Left ventricle myocardium inferior (tissue), 1 donor: Measurements from ENCODE around the gene ST8SIA2. TPM values are rescaled to one million over a fixed set of nuclear protein-coding genes. Genes with fewer than 3 reads are reported as not detected.

Source experiments
- DNase-seq: peaks from one replicate; pipeline ENCODE4 v3.0.0-alpha.2; 2020
- H3K27ac ChIP-seq: fragments of 200-600 bp; replicated peaks from 2 replicates; pipeline ENCODE4 v1.8.0; 2021
- H3K27me3 ChIP-seq: fragments of 200-600 bp; 2 replicates; pipeline ENCODE4 v1.8.0; 2021; ENCODE audit warnings: low read depth
- H3K36me3 ChIP-seq: fragments of 200-600 bp; 2 replicates; pipeline ENCODE4 v1.8.0; 2021
- H3K4me1 ChIP-seq: fragments of 200-600 bp; 2 replicates; pipeline ENCODE4 v1.8.0; 2021
- H3K4me3 ChIP-seq: fragments of 200-600 bp; 2 replicates; pipeline ENCODE4 v1.8.0; 2021; ENCODE audit warnings: mild to moderate bottlenecking, moderate library complexity
- H3K9me3 ChIP-seq: fragments of 200-600 bp; replicated peaks from 2 replicates; pipeline ENCODE4 v1.8.0; 2021
- intact Hi-C: fragments of 100-400 bp; cut with micrococcal nuclease; formaldehyde crosslinking; loops from one replicate; pipeline ENCODE4 v1.11.0; 2022
- total RNA-seq: library from RNA; stranded (reverse); fragmentation: NEBNext Ultra II Directional; extraction: Animal tissue kit (Norgen Biotek cat#: 25700); gene quantifications from one replicate; pipeline ENCODE4 v1.2.1, GENCODE V29; 2021
- TF ChIP-seq, protein P1 (sequence below): fragments of 200-600 bp; IDR thresholded peaks from 2 replicates; pipeline ENCODE4 v1.8.0; 2021; ENCODE audit warnings: antibody characterized with exemption, mild to moderate bottlenecking, borderline replicate concordance
- donor health status: DM: no; HTN: yes; CAD: no; lungs with severe emphysema.

Gene ST8SIA2
- total RNA-seq, 1 donor from 2014 or later = 3.6 TPM

DNA sequence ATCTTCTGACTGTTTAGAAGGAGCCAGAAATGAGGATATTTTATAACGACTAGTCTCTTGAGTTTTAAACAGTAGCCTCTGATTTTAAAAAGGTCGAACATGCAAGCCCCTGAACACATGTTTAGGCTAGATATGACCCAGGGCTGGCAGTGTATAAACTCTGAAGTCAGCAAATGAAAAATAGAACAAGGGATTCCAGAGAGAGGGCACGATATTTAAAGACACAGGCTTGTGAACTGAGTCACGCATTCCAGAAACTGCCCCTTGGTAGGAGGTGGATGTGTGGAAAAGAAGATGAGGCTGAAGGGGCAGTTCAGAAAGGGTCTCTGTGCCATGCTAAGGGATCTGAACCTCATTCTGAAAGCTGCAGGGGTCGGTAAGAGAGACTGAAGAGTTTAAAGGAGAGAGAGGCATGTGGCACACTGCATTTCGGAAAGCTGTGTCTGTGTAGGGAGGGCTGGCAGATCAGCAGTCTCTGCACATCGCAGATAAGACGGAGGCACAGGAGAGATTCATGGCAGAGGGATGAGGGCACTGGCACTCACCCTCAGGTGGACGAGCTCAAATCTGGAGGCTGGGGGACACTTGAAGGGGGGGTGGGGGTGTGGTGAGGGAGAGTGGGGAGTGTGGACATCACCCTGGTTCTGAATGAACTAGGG lies 22.1 kb downstream of the ST8SIA2 start:
- TF ChIP-seq, protein P1, sequence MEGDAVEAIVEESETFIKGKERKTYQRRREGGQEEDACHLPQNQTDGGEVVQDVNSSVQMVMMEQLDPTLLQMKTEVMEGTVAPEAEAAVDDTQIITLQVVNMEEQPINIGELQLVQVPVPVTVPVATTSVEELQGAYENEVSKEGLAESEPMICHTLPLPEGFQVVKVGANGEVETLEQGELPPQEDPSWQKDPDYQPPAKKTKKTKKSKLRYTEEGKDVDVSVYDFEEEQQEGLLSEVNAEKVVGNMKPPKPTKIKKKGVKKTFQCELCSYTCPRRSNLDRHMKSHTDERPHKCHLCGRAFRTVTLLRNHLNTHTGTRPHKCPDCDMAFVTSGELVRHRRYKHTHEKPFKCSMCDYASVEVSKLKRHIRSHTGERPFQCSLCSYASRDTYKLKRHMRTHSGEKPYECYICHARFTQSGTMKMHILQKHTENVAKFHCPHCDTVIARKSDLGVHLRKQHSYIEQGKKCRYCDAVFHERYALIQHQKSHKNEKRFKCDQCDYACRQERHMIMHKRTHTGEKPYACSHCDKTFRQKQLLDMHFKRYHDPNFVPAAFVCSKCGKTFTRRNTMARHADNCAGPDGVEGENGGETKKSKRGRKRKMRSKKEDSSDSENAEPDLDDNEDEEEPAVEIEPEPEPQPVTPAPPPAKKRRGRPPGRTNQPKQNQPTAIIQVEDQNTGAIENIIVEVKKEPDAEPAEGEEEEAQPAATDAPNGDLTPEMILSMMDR = no peak
- intact Hi-C loops = no loop called here
- DNase-seq = no peak
- H3K27ac ChIP-seq = peak overlapping the region; percentile 48
- peak overlapping the region; percentile 42 for H3K4me3 ChIP-seq
- H3K36me3 ChIP-seq = no peaks in the 10 kb centered on the region
- no peaks in the 10 kb centered on the region for H3K9me3 ChIP-seq
- H3K27me3 ChIP-seq = peaks cover 17% of the 10 kb centered on the region
- peaks cover 11% of the 10 kb centered on the region for H3K4me1 ChIP-seq

DNA sequence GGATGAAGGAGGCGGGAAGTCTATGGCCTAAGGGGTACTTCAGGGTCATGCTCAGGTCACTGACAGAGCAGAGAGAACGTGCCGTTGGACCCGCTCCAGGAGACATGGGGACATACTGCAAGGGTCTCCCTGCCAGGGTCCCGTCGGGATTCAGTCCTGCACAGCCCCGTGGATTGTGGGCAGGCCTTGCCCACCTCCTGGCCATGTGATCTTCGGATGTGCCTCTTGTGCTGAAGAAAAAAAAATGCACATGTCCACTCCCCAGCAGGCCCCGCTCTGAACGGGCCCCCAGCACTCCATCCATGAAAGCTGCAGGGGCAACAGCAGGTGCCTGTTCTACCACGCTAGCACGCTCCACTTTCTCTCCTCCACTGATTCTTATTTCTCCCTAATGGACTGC lies 22.9 kb downstream of the ST8SIA2 start:
- H3K36me3 ChIP-seq = no peaks in the 10 kb centered on the region
- no peak for DNase-seq
- TF ChIP-seq, protein P1 = no peak
- no peak overlapping the region for H3K4me3 ChIP-seq
- no peak overlapping the region for H3K27ac ChIP-seq
- H3K27me3 ChIP-seq = peaks cover 9% of the 10 kb centered on the region
- intact Hi-C loops = no loop called here
- H3K4me1 ChIP-seq = peaks cover 11% of the 10 kb centered on the region
- no peaks in the 10 kb centered on the region for H3K9me3 ChIP-seq

DNA sequence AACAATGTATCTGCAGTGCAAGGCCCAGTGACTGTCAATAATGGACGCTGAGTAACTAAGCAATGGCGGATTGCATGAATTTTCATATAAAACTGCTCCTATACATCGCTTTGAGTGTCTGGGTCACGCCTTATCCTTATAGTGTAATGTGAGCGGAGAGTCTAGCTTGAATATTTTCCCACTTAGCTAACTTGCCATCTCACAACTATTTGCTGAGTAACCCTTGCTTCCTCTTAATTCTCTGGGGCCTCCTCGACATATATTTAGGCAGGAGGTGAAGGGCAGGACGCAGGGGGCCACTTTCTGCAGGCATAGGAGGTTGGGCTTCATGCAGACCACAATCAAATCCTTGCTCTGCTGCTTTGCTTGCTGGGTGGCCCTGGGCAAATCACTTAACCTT lies 24.0 kb downstream of the ST8SIA2 start:
- no peaks in the 10 kb centered on the region for H3K9me3 ChIP-seq

DNA sequence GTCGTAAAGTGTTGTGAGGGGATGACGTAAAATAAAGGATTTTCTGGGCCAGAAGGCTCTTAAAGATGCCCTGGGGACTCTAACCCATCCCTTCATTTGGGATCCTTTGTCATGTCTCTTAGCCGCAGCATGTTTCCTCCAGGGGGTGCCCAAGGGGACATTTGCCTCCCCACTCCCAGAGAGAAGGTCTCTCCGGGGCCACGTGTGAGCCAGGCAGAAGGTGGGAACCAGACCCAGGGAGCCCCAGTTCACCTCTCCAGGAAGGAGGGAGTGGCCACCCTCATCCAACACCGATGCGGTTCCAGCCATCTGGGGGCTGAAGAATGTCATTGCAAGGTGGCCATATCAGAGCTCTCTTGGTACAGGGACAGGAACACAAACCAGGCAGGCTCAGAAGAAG lies 25.2 kb downstream of the ST8SIA2 start:
- no peak for DNase-seq
- Histone ChIP-seq H3K9me3 (no peaks in the 10 kb centered on the region), H3K4me3 (no peak overlapping the region), H3K36me3 (no peaks in the 10 kb centered on the region), H3K4me1 (peaks cover 11% of the 10 kb centered on the region), H3K27ac (no peak overlapping the region), H3K27me3 (peaks cover 5% of the 10 kb centered on the region)
- TF ChIP-seq, protein P1 = no peak
- intact Hi-C loops = no loop called here

More for the DNA sequence above, 24.0 kb downstream of the ST8SIA2 start:
- TF ChIP-seq, protein P1 = no peak
- H3K4me3 ChIP-seq = no peak overlapping the region
- peaks cover 11% of the 10 kb centered on the region for H3K4me1 ChIP-seq
- no peak for DNase-seq
- H3K27ac ChIP-seq = no peak overlapping the region
- H3K27me3 ChIP-seq = peaks cover 5% of the 10 kb centered on the region
- intact Hi-C loops = no loop called here
- H3K36me3 ChIP-seq = no peaks in the 10 kb centered on the region

DNA sequence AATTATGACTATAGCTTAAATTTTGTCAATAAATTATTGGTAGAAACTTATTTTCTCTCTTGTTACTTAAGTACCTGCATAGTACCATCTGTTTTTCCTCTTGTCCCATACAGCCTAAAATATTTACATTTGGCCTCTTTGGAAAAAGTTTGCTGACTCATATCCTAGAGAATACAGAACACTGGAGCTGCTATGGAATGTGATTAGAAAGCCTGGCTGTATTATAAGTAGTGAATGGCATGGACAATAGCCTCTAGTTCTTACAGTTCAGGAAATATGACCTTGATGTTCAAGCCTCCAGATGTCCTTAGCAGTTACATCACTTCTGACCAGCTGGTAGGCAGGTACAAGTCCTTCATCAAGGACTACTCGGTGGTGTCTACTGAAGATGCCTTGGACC lies 28.3 kb downstream of the ST8SIA2 start:
- no peaks in the 10 kb centered on the region for H3K36me3 ChIP-seq
- no peaks in the 10 kb centered on the region for H3K4me1 ChIP-seq
- no peak overlapping the region for H3K4me3 ChIP-seq
- TF ChIP-seq, protein P1 = no peak
- no peaks in the 10 kb centered on the region for H3K9me3 ChIP-seq
- DNase-seq = no peak
- no peak overlapping the region for H3K27ac ChIP-seq
- intact Hi-C loops = no loop called here
- H3K27me3 ChIP-seq = peaks cover 24% of the 10 kb centered on the region
